Activated T-helper 1 cell treated with anti-CD3 and anti-CD28 coated beads, Interleukin-2, amount 50 U/mL, for 16 hours (primary cell): ENCODE data around the gene SUPV3L1.
"Not testable (repeated sequence)": the region's sequence is repeated elsewhere in the genome, so short reads cannot be mapped to it uniquely, and the experiment has no call there.

Experiments used
- DNase-seq, 2 donors: peaks; one replicate each; pipeline ENCODE4 v3.0.0-alpha.2; 2020; ENCODE audit warnings: low read depth in 1 of 2, low spot score in 1 of 2

SUPV3L1 gene

GRCh38 chr10:69228151-69228550 is 48.1 kb downstream of the SUPV3L1 start:
- DNase-seq: no peak

GRCh38 chr10:69229616-69229916 is 49.5 kb downstream of the SUPV3L1 start:
- DNase-seq: no peak

GRCh38 chr10:69230128-69230527 is 50.1 kb downstream of the SUPV3L1 start:
- no peak for DNase-seq

- no peak for DNase-seq
These were observed 52.2 kb downstream of the SUPV3L1 start for GRCh38 chr10:69232252-69232651.

- no peak for DNase-seq
These were observed 52.9 kb downstream of the SUPV3L1 start for GRCh38 chr10:69232736-69233480.

GRCh38 chr10:69234447-69234846 is 54.4 kb downstream of the SUPV3L1 start:
- DNase-seq: no peak

- peak; percentile 79 to 90 for DNase-seq
These were observed 57.6 kb downstream of the SUPV3L1 start for GRCh38 chr10:69237528-69238159.

GRCh38 chr10:69239136-69239535 is 59.1 kb downstream of the SUPV3L1 start:
- no peak for DNase-seq

- no peak for DNase-seq
These were observed 59.9 kb downstream of the SUPV3L1 start for GRCh38 chr10:69239816-69240434.

- no peak for DNase-seq
These were observed 60.4 kb downstream of the SUPV3L1 start for GRCh38 chr10:69240455-69240854.

GRCh38 chr10:69241575-69241974 is 61.5 kb downstream of the SUPV3L1 start:
- DNase-seq: no peak

GRCh38 chr10:69242040-69242851 is 62.2 kb downstream of the SUPV3L1 start:
- no peak for DNase-seq

- no peak for DNase-seq
These were observed 62.8 kb downstream of the SUPV3L1 start for GRCh38 chr10:69242852-69243212.

GRCh38 chr10:69243817-69244216 is 63.8 kb downstream of the SUPV3L1 start:
- DNase-seq: no peak

- no peak for DNase-seq
These were observed 66.0 kb downstream of the SUPV3L1 start for GRCh38 chr10:69246036-69246435.

GRCh38 chr10:69246581-69247312 is 66.7 kb downstream of the SUPV3L1 start:
- no peak for DNase-seq

GRCh38 chr10:69247313-69247710 is 67.3 kb downstream of the SUPV3L1 start:
- no peak for DNase-seq

- DNase-seq: no peak
These were observed 68.2 kb downstream of the SUPV3L1 start for GRCh38 chr10:69248117-69248730.

GRCh38 chr10:69250041-69250440 is 70.0 kb downstream of the SUPV3L1 start:
- no peak for DNase-seq

GRCh38 chr10:69251417-69251816 is 71.4 kb downstream of the SUPV3L1 start:
- not testable (repeated sequence) for DNase-seq

- DNase-seq: no peak
These were observed 73.1 kb downstream of the SUPV3L1 start for GRCh38 chr10:69253171-69253570.
